ENCODE measurements around the gene STPG2.

STPG2 gene

DNA sequence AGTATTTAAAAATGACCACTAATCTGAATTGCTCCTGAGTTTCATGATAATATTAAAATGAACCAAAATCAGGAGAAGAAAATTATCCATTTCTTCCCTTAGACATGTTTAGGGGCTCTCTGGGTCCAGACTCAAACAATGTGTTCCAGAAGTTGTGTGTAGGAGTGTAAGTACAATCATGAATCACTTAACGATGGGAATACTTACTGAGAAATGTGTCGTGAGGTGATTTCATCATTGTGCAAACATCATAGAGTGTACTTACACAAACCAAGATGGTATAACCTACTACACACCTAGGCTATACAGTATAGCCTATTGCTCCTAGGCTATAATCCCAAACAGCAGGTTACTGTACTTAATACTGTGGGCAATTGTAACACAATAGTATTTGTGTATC is 74.8 kb downstream of the STPG2 start:
- Histone ChIP-seq H3K36me3 (ENCODE audit: low read depth) (no peaks in the 10 kb centered on the region), H3K4me1 (ENCODE audit: insufficient read depth, poor library complexity, severe bottlenecking) (no peaks in the 10 kb centered on the region), H3K27me3 (ENCODE audit: insufficient read depth, poor library complexity, severe bottlenecking) (no peaks in the 10 kb centered on the region), H3K27ac (ENCODE audit: poor library complexity, severe bottlenecking) (no peak overlapping the region), H3K9me3 (ENCODE audit: severe bottlenecking) (no peaks in the 10 kb centered on the region), H3K4me3 (ENCODE audit: severe bottlenecking) (no peak overlapping the region)
- DNase-seq (ENCODE audit: low spot score) (no peak), ATAC-seq (ENCODE audit: low read depth) (no peak)
- TF ChIP-seq, protein P1, sequence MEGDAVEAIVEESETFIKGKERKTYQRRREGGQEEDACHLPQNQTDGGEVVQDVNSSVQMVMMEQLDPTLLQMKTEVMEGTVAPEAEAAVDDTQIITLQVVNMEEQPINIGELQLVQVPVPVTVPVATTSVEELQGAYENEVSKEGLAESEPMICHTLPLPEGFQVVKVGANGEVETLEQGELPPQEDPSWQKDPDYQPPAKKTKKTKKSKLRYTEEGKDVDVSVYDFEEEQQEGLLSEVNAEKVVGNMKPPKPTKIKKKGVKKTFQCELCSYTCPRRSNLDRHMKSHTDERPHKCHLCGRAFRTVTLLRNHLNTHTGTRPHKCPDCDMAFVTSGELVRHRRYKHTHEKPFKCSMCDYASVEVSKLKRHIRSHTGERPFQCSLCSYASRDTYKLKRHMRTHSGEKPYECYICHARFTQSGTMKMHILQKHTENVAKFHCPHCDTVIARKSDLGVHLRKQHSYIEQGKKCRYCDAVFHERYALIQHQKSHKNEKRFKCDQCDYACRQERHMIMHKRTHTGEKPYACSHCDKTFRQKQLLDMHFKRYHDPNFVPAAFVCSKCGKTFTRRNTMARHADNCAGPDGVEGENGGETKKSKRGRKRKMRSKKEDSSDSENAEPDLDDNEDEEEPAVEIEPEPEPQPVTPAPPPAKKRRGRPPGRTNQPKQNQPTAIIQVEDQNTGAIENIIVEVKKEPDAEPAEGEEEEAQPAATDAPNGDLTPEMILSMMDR (IDR thresholded peaks at IDR 0.05; ENCODE audit: poor library complexity, severe bottlenecking) = no peak

DNA sequence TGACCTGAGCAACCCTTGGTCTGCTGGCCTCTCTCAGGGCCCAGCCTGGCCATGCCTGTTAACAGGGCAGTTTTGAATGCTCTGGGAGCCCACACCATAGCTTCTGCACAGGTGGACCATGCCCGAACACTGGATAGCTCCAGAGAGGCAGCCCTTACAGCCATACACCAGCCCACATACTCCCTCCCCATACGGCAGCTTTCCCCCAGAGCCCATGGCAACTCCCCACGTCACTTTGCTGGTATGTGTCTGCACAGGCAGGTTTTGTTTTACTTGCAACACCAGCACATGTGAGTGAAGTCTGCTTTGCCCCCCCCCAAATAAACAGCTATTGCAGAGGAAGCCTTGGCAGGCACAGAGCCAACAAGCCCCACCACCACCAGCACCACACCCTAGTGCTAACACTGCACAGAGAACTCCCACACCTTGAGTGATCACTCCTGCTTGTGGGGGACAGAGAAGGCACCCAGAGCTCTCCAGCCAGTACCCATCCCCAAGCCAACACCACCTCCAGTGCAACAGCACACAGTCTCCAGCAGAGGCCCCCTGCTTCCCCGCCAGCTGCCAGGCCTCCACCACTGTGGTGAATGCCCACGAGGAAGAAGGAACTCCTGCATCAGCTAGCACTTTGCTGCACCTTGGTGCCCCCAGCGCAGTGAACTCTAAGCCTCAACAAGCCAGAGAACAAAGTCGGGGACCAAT is 87.3 kb downstream of the STPG2 start:
- peak; percentile 57 for ATAC-seq (ENCODE audit: low read depth)

DNA sequence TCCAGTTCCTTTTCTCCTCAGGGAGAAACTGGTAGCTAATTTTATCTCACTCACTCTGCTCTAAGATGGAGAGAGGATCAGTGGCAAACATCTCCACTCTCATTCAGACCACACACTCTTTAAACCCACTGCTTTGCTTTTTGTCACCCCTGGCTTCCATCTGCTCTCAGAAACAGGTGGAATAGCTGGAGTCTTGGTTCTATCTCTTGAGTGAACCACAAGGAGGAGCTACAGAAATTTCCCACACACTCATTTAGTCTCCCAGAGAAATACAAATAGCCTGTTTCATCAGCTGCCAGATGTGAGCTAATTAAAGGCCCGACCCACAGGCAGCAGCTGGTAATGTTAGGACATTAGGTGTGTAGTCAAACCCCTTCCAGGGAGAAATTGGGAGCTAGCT is 96.6 kb downstream of the STPG2 start:
- Histone ChIP-seq H3K9me3 (ENCODE audit: severe bottlenecking) (no peaks in the 10 kb centered on the region), H3K4me1 (ENCODE audit: insufficient read depth, poor library complexity, severe bottlenecking) (no peaks in the 10 kb centered on the region), H3K4me3 (ENCODE audit: severe bottlenecking) (no peak overlapping the region), H3K27me3 (ENCODE audit: insufficient read depth, poor library complexity, severe bottlenecking) (no peaks in the 10 kb centered on the region), H3K36me3 (ENCODE audit: low read depth) (no peaks in the 10 kb centered on the region), H3K27ac (ENCODE audit: poor library complexity, severe bottlenecking) (no peak overlapping the region)
- DNase-seq (ENCODE audit: low spot score) (no peak), ATAC-seq (ENCODE audit: low read depth) (no peak)
- TF ChIP-seq, protein P1 (IDR thresholded peaks at IDR 0.05; ENCODE audit: poor library complexity, severe bottlenecking) = no peak

More for the DNA sequence above, 87.3 kb downstream of the STPG2 start:
- TF ChIP-seq, protein P1 (IDR thresholded peaks at IDR 0.05; ENCODE audit: poor library complexity, severe bottlenecking) = no peak
- Histone ChIP-seq H3K9me3 (ENCODE audit: severe bottlenecking) (no peaks in the 10 kb centered on the region), H3K27ac (ENCODE audit: poor library complexity, severe bottlenecking) (no peak overlapping the region), H3K4me3 (ENCODE audit: severe bottlenecking) (no peak overlapping the region), H3K36me3 (ENCODE audit: low read depth) (no peaks in the 10 kb centered on the region), H3K4me1 (ENCODE audit: insufficient read depth, poor library complexity, severe bottlenecking) (no peaks in the 10 kb centered on the region), H3K27me3 (ENCODE audit: insufficient read depth, poor library complexity, severe bottlenecking) (no peaks in the 10 kb centered on the region)
- DNase-seq (ENCODE audit: low spot score) = no peak

DNA sequence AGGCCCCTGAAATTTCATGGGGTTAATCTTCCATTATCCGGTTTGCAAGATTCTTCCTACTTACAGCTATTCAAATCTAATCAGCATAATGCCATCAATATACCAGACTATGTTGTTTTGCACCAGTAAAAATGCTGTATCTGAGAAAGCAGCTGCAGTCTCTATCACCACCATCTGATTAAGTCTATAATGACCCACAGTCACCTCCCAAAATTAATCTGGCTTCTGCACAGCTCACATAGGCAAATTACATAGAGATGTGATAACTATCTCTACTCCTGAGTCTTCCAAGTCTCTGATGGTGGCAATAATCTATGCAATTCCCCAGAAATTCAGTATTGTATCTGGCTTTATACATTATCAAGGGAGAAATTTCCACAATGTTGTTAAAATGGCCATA is 113.2 kb downstream of the STPG2 start:
- TF ChIP-seq, protein P1 (IDR thresholded peaks at IDR 0.05; ENCODE audit: poor library complexity, severe bottlenecking) = no peak
- Histone ChIP-seq H3K9me3 (ENCODE audit: severe bottlenecking) (no peaks in the 10 kb centered on the region), H3K36me3 (ENCODE audit: low read depth) (no peaks in the 10 kb centered on the region), H3K27me3 (ENCODE audit: insufficient read depth, poor library complexity, severe bottlenecking) (no peaks in the 10 kb centered on the region), H3K4me3 (ENCODE audit: severe bottlenecking) (no peak overlapping the region), H3K4me1 (ENCODE audit: insufficient read depth, poor library complexity, severe bottlenecking) (no peaks in the 10 kb centered on the region), H3K27ac (ENCODE audit: poor library complexity, severe bottlenecking) (no peak overlapping the region)
- DNase-seq (ENCODE audit: low spot score) = no peak
- no peak for ATAC-seq (ENCODE audit: low read depth)

DNA sequence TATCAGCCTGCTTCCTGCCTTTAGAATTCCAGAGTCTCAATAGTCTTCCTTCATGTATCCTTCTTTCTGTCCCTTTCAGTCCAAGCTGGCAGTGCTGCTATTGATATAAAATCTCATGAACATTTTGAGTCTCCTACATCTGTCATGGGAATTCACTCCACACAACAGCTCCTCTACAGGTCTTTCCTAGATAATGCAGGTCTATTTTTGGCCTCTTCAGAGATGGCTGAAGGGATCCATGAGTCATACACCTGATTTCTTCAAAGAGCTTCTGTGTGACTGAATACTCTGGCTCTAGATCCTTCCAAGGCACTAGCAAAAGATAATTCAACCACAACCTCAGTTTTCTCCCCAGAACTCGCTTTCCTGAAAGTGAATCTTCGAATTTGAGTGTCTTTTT is 115.4 kb downstream of the STPG2 start:
- H3K27ac ChIP-seq (ENCODE audit: poor library complexity, severe bottlenecking) = no peak overlapping the region
- H3K9me3 ChIP-seq (ENCODE audit: severe bottlenecking) = no peaks in the 10 kb centered on the region
- no peaks in the 10 kb centered on the region for H3K27me3 ChIP-seq (ENCODE audit: insufficient read depth, poor library complexity, severe bottlenecking)
- no peak overlapping the region for H3K4me3 ChIP-seq (ENCODE audit: severe bottlenecking)
- DNase-seq (ENCODE audit: low spot score) = no peak
- TF ChIP-seq, protein P1 (IDR thresholded peaks at IDR 0.05; ENCODE audit: poor library complexity, severe bottlenecking) = peak; percentile 43
- H3K4me1 ChIP-seq (ENCODE audit: insufficient read depth, poor library complexity, severe bottlenecking) = no peaks in the 10 kb centered on the region
- ATAC-seq (ENCODE audit: low read depth) = peak; percentile 76; the same call in 2 of the 3 replicates
- no peaks in the 10 kb centered on the region for H3K36me3 ChIP-seq (ENCODE audit: low read depth)

All from RWPE2 (cell line).